SK-N-SH (cell line): ENCODE data around the gene PEAK1. TPM values are rescaled to one million over a fixed set of nuclear protein-coding genes. Genes with fewer than 3 reads are reported as not detected.
A peak's percentile ranks its signal among the peaks of the same experiment; 100 is the strongest.

ENCODE experiments used
- CTCF ChIA-PET: fragments of 300-600, 350-600 bp; formaldehyde crosslinking; extraction: SDS; loops from one replicate; lab custom pipeline; 2021; lab: Yijun Ruan, JAX
- POLR2A ChIA-PET: fragments of 350-600 bp; sonication (Branson Sonifier 250); formaldehyde crosslinking; extraction: SDS; loops from one replicate; lab custom pipeline; 2020; ENCODE audit warnings: antibody characterized with exemption, inconsistent platforms; lab: Yijun Ruan, JAX
- DNase-seq: peaks from one replicate; pipeline ENCODE4 v3.0.0; 2012
- H2AFZ ChIP-seq: fragments of 200-600 bp; sonication (generic); 2 replicates; pipeline ENCODE4 v1.8.1; 2016; ENCODE audit warnings: antibody characterized with exemption, mild to moderate bottlenecking, low read depth
- H3F3A ChIP-seq: fragments of 200-600 bp; sonication (generic); replicated peaks from 2 replicates; pipeline ENCODE3; 2016; ENCODE audit warnings: antibody characterized with exemption, mild to moderate bottlenecking; ENCODE audit not compliant: insufficient read depth
- H3K27ac ChIP-seq, 2 experiments: fragments of 200-500 bp in 1 of 2; fragments of 200-600 bp in 1 of 2; sonication (Bioruptor generic) in 1 of 2; sonication (generic), shearing (Covaris generic) in 1 of 2; 2 replicates each; pipeline versions ENCODE4 v1.5.1 to v1.6.1; 2014 to 2016; ENCODE audit warnings: low read depth in 2 of 2, inconsistent platforms in 1 of 2, low read length in 1 of 2, mild to moderate bottlenecking in 1 of 2, mixed read lengths in 1 of 2
- H3K27me3 ChIP-seq: fragments of 200-600 bp; sonication (generic), shearing (Covaris generic); 2 replicates; pipeline ENCODE4 v1.6.1; 2016; ENCODE audit warnings: mixed run types; ENCODE audit not compliant: insufficient read depth
- H3K36me3 ChIP-seq, 2 experiments: fragments of 200-500 bp in 1 of 2; fragments of 200-600 bp in 1 of 2; sonication (Bioruptor generic) in 1 of 2; sonication (generic) in 1 of 2; replicated peaks in 1 of 2; 2 replicates each; pipeline versions ENCODE3 to v1.5.1; 2014 to 2016; ENCODE audit warnings: low read length in 1 of 2, mild to moderate bottlenecking in 1 of 2; ENCODE audit not compliant: insufficient read depth in 2 of 2, control insufficient read depth in 1 of 2
- H3K4me1 ChIP-seq, 2 experiments: fragments of 200-500 bp in 1 of 2; fragments of 200-600 bp in 1 of 2; sonication (Bioruptor generic) in 1 of 2; sonication (generic), shearing (Covaris generic) in 1 of 2; 2 replicates each; pipeline versions ENCODE4 v1.5.1 to v1.6.1; 2014 to 2016; ENCODE audit warnings: low read depth in 1 of 2, low read length in 1 of 2, mixed run types in 1 of 2; ENCODE audit not compliant: insufficient read depth in 2 of 2, control insufficient read depth in 1 of 2
- H3K4me2 ChIP-seq: fragments of 200-600 bp; sonication (generic), shearing (Covaris generic); 2 replicates; pipeline ENCODE4 v1.6.1; 2017; ENCODE audit warnings: mixed run types
- H3K4me3 ChIP-seq, 2 experiments: fragments of 200-500 bp in 1 of 2; fragments of 200-600 bp in 1 of 2; sonication (Bioruptor generic) in 1 of 2; sonication (generic), shearing (Covaris generic) in 1 of 2; 2 replicates each; pipeline versions ENCODE4 v1.5.1 to v1.8.1; 2014 to 2016; ENCODE audit warnings: low read depth in 2 of 2, inconsistent platforms in 1 of 2, low read length in 1 of 2, mild to moderate bottlenecking in 1 of 2, mixed read lengths in 1 of 2, moderate library complexity in 1 of 2
- H3K79me2 ChIP-seq: fragments of 200-600 bp; sonication (generic); 2 replicates; pipeline ENCODE4 v1.8.1; 2017; ENCODE audit warnings: mild to moderate bottlenecking; ENCODE audit not compliant: insufficient read depth
- H3K9ac ChIP-seq: fragments of 200-600 bp; sonication (generic); 2 replicates; pipeline ENCODE4 v1.6.1; 2017; ENCODE audit warnings: mixed run types
- H3K9me2 ChIP-seq: fragments of 200-600 bp; sonication (generic); 2 replicates; pipeline ENCODE4 v1.6.1; 2017; ENCODE audit warnings: mixed run types
- H3K9me3 ChIP-seq: fragments of 200-600 bp; sonication (generic); 2 replicates; pipeline ENCODE4 v1.6.1; 2017; ENCODE audit warnings: mixed run types, mild to moderate bottlenecking, moderate library complexity
- H4K20me1 ChIP-seq: fragments of 200-600 bp; sonication (generic); 2 replicates; pipeline ENCODE4 v1.6.1; 2017; ENCODE audit warnings: mild to moderate bottlenecking, mixed run types; ENCODE audit not compliant: insufficient read depth
- CHD2 ChIP-seq: fragments of 150-350 bp; IDR thresholded peaks from 2 replicates; pipeline ENCODE4 v1.6.1; 2018; ENCODE audit warnings: low read length; ENCODE audit not compliant: partially characterized antibody
- ELF1 ChIP-seq: IDR thresholded peaks from 2 replicates; pipeline ENCODE4 v1.4.0; 2012
- EP300 ChIP-seq, 2 experiments: IDR thresholded peaks; 2 replicates each; pipeline versions ENCODE4 v1.4.0 to v1.6.1; 2012; ENCODE audit warnings: borderline replicate concordance in 1 of 2, low read depth in 1 of 2, low read length in 1 of 2
- FOSL2 ChIP-seq: IDR thresholded peaks from 2 replicates; pipeline ENCODE4 v1.4.0; 2012; ENCODE audit warnings: low read depth, mild to moderate bottlenecking, moderate library complexity, borderline replicate concordance
- FOXJ3 ChIP-seq: sonication (generic); formaldehyde crosslinking; IDR thresholded peaks from 2 replicates; pipeline ENCODE4 v1.5.1; 2020; ENCODE audit warnings: mild to moderate bottlenecking, missing genetic modification reagents
- JUND ChIP-seq: IDR thresholded peaks from 2 replicates; pipeline ENCODE4 v1.4.0; 2012
- MXI1 ChIP-seq: IDR thresholded peaks from 2 replicates; pipeline ENCODE4 v1.6.1; 2012; ENCODE audit warnings: mild to moderate bottlenecking, low read depth, low read length, improper control_type of control experiment
- NRF1 ChIP-seq: IDR thresholded peaks from 2 replicates; pipeline ENCODE4 v1.6.1; 2012; ENCODE audit warnings: low read depth, mild to moderate bottlenecking, low read length
- POLR2AphosphoS5 ChIP-seq: IDR thresholded peaks from 2 replicates; pipeline ENCODE4 v1.6.1; 2012; ENCODE audit warnings: low read depth, low read length
- RAD21 ChIP-seq: IDR thresholded peaks from 2 replicates; pipeline ENCODE4 v1.6.1; 2012; ENCODE audit warnings: mild to moderate bottlenecking, low read length
- RCOR1 ChIP-seq: fragments of 150-350 bp; IDR thresholded peaks from 2 replicates; pipeline ENCODE4 v1.6.1; 2017; ENCODE audit warnings: antibody characterized with exemption, low read length
- RXRA ChIP-seq: IDR thresholded peaks from 2 replicates; pipeline ENCODE4 v1.4.0; 2012; ENCODE audit warnings: low read depth, mild to moderate bottlenecking, borderline replicate concordance
- SIN3A ChIP-seq: IDR thresholded peaks from 2 replicates; pipeline ENCODE4 v1.6.1; 2012; ENCODE audit warnings: low read depth, mild to moderate bottlenecking, low read length, moderate library complexity, borderline replicate concordance
- TAF1 ChIP-seq: IDR thresholded peaks from 2 replicates; pipeline ENCODE4 v1.6.1; 2012; ENCODE audit warnings: low read depth, mild to moderate bottlenecking, low read length, moderate library complexity, borderline replicate concordance
- TCF12 ChIP-seq: IDR thresholded peaks from 2 replicates; pipeline ENCODE4 v1.4.0; 2012
- TEAD4 ChIP-seq: IDR thresholded peaks from 2 replicates; pipeline ENCODE4 v1.4.0; 2012; ENCODE audit warnings: mild to moderate bottlenecking, borderline replicate concordance; ENCODE audit not compliant: insufficient read depth
- YY1 ChIP-seq: IDR thresholded peaks from 2 replicates; pipeline ENCODE4 v1.4.0; 2012; ENCODE audit warnings: low read depth, mild to moderate bottlenecking
- WGBS: methylation state at CpG from one replicate; pipeline ENCODE4 v1.1.6; 2017; ENCODE audit warnings: low lambda C conversion rate; 5-methylcytosine and 5-hydroxymethylcytosine counted together
- polyA plus RNA-seq, 3 experiments: library from polyadenylated mRNA; depleted of rRNA; stranded (reverse); fragments of >200 nt; gene quantifications; 2 replicates each; pipeline ENCODE4 v1.2.3, GENCODE V29; 2012
- TF ChIP-seq, protein P1 (sequence below): IDR thresholded peaks from 2 replicates; pipeline ENCODE4 v1.6.1; 2012; ENCODE audit warnings: mild to moderate bottlenecking, low read depth, low read length, moderate library complexity
- TF ChIP-seq, protein P2 (sequence below): IDR thresholded peaks from 2 replicates; pipeline ENCODE4 v1.4.0; 2012; ENCODE audit warnings: low read depth, borderline replicate concordance
- TF ChIP-seq, protein P3 (sequence below): IDR thresholded peaks from 2 replicates; pipeline ENCODE4 v1.4.0; 2012; ENCODE audit warnings: low read depth
- TF ChIP-seq, protein P4 (sequence below): IDR thresholded peaks from 2 replicates; pipeline ENCODE4; 2012

The PEAK1 gene
- polyA plus RNA-seq, 1 of the 3 experiments (the other 2 are of a cell fraction): 9.0 TPM

DNA sequence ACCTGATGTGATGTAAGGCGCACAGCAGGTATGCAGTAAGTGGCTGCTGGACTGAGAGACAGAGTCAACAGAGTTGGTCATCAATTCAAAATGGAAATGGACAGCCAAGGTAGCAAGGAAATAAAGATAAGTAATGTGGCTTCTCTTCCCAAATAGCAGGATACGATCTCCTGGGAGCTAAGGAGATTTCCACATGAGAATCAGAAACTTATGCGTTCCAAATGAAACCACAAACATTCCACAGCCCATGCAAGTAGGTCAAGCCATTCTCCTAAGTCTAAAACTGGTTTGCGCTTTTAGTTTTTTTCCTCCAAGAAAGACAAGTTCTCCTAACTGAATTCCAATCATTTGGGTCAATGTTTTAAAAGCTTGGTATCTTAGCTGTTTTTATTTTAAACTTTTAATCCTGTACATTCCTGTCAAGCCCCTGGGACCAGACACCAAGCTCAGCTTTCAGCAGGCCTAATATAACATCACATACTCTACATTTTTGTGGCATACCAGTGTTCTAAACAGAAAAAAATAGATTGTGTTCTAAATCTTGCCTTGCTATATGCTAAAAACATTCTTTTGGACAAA, 275.3 kb downstream of the PEAK1 start (continued):
- TF ChIP-seq TEAD4 (peak; percentile 85), TAF1 (no peak), SIN3A (0 out of 2 replicates have a peak, but pooled peaks have one; percentile 18), EP300 (IDR thresholded peaks at IDR 0.05; ENCODE audit: borderline replicate concordance in 1 of 2, low read depth in 1 of 2, low read length in 1 of 2) (peak in 1 of 2 experiments; percentile 43; a peak in 2 of 4 replicates), TCF12 (peak; percentile 65)
- TF ChIP-seq, protein P1, sequence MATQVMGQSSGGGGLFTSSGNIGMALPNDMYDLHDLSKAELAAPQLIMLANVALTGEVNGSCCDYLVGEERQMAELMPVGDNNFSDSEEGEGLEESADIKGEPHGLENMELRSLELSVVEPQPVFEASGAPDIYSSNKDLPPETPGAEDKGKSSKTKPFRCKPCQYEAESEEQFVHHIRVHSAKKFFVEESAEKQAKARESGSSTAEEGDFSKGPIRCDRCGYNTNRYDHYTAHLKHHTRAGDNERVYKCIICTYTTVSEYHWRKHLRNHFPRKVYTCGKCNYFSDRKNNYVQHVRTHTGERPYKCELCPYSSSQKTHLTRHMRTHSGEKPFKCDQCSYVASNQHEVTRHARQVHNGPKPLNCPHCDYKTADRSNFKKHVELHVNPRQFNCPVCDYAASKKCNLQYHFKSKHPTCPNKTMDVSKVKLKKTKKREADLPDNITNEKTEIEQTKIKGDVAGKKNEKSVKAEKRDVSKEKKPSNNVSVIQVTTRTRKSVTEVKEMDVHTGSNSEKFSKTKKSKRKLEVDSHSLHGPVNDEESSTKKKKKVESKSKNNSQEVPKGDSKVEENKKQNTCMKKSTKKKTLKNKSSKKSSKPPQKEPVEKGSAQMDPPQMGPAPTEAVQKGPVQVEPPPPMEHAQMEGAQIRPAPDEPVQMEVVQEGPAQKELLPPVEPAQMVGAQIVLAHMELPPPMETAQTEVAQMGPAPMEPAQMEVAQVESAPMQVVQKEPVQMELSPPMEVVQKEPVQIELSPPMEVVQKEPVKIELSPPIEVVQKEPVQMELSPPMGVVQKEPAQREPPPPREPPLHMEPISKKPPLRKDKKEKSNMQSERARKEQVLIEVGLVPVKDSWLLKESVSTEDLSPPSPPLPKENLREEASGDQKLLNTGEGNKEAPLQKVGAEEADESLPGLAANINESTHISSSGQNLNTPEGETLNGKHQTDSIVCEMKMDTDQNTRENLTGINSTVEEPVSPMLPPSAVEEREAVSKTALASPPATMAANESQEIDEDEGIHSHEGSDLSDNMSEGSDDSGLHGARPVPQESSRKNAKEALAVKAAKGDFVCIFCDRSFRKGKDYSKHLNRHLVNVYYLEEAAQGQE: no peak

DNA sequence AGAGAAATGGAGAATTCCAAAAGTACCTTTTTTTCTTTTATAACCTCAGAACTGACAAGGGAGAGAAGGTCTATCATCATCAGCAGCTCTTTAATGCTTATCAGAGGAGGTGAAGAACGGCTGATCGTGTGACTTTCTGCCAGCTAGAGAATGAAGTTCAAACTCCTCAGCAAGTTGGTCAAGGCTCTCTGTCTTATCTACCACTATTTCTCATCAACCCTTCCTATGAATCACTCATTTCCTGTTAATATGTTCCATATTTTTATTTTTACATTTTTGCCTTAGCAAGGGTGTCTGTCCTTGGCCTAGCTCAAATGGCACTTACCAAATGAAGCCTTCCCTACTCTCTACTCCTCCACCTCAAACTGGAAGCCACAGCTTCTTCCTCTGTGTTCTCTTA, 275.9 kb downstream of the PEAK1 start:
- H3K27ac ChIP-seq: peak overlapping the region; percentile 85 to 99
- H3K4me1 ChIP-seq: peaks cover 3 to 33% of the 10 kb centered on the region in 2 experiments
- WGBS: 61% methylated on average over 2 of the region's 2 CpGs
- peaks cover 13% of the 10 kb centered on the region; the same call in 1 of the 2 replicates for H3K79me2 ChIP-seq
- H3K9me2 ChIP-seq: no peaks in the 10 kb centered on the region
- H3K36me3 ChIP-seq: peaks cover 0 to 37% of the 10 kb centered on the region in 2 experiments
- peak overlapping the region; percentile 72 for H3K4me2 ChIP-seq
- no peaks in the 10 kb centered on the region for H3K27me3 ChIP-seq
- DNase-seq: no peak
- H2AFZ ChIP-seq: no peak overlapping the region
- ChIA-PET CTCF (interaction anchor here (1.0 to 2.1 kb wide), 4 partner anchors 13 to 37 kb away, joined by 3 to 8 read pairs (median 4); no protein-coding TSS in a partner anchor), POLR2A (no interaction called here)
- H4K20me1 ChIP-seq: no peaks in the 10 kb centered on the region
- peak overlapping the region in 1 of 2 experiments; percentile 33; a peak in 2 of 4 replicates for H3K4me3 ChIP-seq
- peak overlapping the region; percentile 61; the same call in 1 of the 2 replicates for H3K9ac ChIP-seq
- H3F3A ChIP-seq: peaks cover 45% of the 10 kb centered on the region
- peaks cover 10% of the 10 kb centered on the region; the same call in 1 of the 2 replicates for H3K9me3 ChIP-seq
- TF ChIP-seq JUND: peak; percentile 4; the same call in 1 of the 2 replicates
- TF ChIP-seq POLR2AphosphoS5: no peak
- no peak for TF ChIP-seq MXI1
- TF ChIP-seq FOSL2: peak; percentile 37; the same call in 1 of the 2 replicates
- 0 out of 2 replicates have a peak, but pooled peaks have one; percentile 27 for TF ChIP-seq YY1

DNA sequence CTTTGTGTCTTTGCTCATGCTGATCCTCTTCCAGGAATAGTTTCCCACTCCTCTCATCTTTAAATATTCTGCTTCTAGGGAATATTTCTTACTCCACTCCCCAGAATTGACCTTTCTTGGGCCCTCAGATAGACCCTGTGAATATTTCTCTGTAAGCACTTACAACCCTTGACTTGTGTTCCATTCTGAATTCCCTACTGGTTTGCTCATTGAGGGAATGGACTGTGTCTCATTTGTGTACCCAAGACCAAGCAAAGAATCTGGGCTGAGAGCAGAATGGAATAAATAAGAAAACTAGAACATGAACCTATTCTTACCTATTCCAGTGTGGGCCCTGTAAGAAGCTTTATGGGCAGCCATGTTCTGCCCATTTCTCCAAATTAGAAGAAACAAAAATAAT, 276.3 kb downstream of the PEAK1 start:
- POLR2A ChIA-PET: no interaction called here
- H3K79me2 ChIP-seq: peaks cover 13% of the 10 kb centered on the region; the same call in 1 of the 2 replicates
- peak overlapping the region in 1 of 2 experiments; percentile 33; a peak in 2 of 4 replicates for H3K4me3 ChIP-seq
- peaks cover 45% of the 10 kb centered on the region for H3F3A ChIP-seq
- H3K9me2 ChIP-seq: no peaks in the 10 kb centered on the region
- no peaks in the 10 kb centered on the region for H4K20me1 ChIP-seq
- H3K27ac ChIP-seq: peak overlapping the region; percentile 85 to 99
- H3K4me1 ChIP-seq: peaks cover 3 to 33% of the 10 kb centered on the region in 2 experiments
- H3K9me3 ChIP-seq: peaks cover 10% of the 10 kb centered on the region; the same call in 1 of the 2 replicates
- peak overlapping the region; percentile 72 for H3K4me2 ChIP-seq
- peaks cover 0 to 36% of the 10 kb centered on the region in 2 experiments for H3K36me3 ChIP-seq
- peak overlapping the region; percentile 61; the same call in 1 of the 2 replicates for H3K9ac ChIP-seq
- no peak for DNase-seq
- H2AFZ ChIP-seq: no peak overlapping the region
- H3K27me3 ChIP-seq: no peaks in the 10 kb centered on the region
- CTCF ChIA-PET: interaction anchor here (1.1 to 2.1 kb wide), 2 partner anchors 12 to 25 kb away, joined by 4 to 8 read pairs; no protein-coding TSS in a partner anchor
- no peak for TF ChIP-seq ELF1
- no peak for TF ChIP-seq RCOR1
- no peak for TF ChIP-seq CHD2
- no peak for TF ChIP-seq FOXJ3
- TF ChIP-seq, protein P2, sequence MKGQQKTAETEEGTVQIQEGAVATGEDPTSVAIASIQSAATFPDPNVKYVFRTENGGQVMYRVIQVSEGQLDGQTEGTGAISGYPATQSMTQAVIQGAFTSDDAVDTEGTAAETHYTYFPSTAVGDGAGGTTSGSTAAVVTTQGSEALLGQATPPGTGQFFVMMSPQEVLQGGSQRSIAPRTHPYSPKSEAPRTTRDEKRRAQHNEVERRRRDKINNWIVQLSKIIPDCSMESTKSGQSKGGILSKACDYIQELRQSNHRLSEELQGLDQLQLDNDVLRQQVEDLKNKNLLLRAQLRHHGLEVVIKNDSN: no peak
- no peak for TF ChIP-seq MXI1
- TF ChIP-seq, protein P3, sequence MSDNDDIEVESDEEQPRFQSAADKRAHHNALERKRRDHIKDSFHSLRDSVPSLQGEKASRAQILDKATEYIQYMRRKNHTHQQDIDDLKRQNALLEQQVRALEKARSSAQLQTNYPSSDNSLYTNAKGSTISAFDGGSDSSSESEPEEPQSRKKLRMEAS: no peak
- TF ChIP-seq RAD21: no peak
- TF ChIP-seq POLR2AphosphoS5: no peak
- TF ChIP-seq, protein P4, sequence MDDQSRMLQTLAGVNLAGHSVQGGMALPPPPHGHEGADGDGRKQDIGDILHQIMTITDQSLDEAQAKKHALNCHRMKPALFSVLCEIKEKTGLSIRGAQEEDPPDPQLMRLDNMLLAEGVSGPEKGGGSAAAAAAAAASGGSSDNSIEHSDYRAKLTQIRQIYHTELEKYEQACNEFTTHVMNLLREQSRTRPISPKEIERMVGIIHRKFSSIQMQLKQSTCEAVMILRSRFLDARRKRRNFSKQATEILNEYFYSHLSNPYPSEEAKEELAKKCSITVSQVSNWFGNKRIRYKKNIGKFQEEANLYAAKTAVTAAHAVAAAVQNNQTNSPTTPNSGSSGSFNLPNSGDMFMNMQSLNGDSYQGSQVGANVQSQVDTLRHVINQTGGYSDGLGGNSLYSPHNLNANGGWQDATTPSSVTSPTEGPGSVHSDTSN: no peak
- TF ChIP-seq RXRA: no peak
- no peak for TF ChIP-seq NRF1
